ENCODE data around the gene TRPV4. TPM values are rescaled to one million over a fixed set of nuclear protein-coding genes. Genes with fewer than 3 reads are reported as not detected.

Gene TRPV4
- total and polyA plus RNA-seq, 3 donors from 2014 or later = 1.3 to 3.0 (median 2.2) TPM

DNA sequence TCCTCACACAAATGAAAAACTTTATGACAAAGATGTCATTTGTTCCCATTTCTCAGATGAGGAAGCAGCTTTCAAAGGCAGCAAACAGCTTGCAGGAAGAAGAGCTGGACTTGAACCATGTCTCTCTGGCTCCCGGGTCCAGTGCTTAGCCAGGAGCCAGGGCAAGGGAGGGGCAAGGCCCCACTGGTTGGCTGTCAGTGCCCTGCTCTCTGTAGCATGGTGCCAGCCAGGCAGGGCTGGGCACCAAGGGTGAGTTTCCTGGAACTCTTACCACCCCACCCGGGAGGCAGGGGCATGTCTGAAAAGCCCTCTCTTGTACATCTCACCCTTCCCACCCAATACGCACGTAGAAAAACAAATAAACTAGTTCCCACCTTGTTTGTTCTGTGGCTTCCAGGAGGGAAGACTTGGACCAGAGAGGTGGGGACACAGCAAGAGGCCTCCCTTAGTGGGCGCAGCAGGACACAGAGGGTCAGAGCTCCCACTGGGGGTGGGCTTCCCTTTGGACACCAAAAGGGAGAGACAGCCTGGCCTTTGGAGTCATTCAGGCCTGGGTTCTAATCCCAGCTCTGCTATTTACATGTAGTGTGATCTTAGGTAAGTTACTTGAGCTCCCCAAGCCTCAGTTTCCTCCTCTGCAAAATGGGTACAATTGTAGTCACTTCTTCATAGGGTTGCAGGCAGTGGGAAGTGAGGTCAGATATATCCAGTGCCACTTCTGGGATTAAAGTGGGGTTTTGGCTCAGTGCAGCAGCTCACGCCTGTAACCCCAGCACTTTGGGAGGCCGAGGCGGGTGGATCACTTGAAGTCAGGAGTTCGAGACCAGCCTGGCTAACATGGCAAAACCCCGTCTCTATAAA lies 17.2 kb downstream of the TRPV4 start:
- H3K9me3 ChIP-seq = no peaks in the 10 kb centered on the region
- intact Hi-C loops (cut with DNase I; ENCODE audit: low total_unique reads) = no loop called here
- DNase-seq = no peak
- H3K27ac ChIP-seq = no peak overlapping the region
- TF ChIP-seq, protein P1, sequence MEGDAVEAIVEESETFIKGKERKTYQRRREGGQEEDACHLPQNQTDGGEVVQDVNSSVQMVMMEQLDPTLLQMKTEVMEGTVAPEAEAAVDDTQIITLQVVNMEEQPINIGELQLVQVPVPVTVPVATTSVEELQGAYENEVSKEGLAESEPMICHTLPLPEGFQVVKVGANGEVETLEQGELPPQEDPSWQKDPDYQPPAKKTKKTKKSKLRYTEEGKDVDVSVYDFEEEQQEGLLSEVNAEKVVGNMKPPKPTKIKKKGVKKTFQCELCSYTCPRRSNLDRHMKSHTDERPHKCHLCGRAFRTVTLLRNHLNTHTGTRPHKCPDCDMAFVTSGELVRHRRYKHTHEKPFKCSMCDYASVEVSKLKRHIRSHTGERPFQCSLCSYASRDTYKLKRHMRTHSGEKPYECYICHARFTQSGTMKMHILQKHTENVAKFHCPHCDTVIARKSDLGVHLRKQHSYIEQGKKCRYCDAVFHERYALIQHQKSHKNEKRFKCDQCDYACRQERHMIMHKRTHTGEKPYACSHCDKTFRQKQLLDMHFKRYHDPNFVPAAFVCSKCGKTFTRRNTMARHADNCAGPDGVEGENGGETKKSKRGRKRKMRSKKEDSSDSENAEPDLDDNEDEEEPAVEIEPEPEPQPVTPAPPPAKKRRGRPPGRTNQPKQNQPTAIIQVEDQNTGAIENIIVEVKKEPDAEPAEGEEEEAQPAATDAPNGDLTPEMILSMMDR (IDR thresholded peaks at IDR 0.05) = no peak
- no peak for TF ChIP-seq POLR2A (IDR thresholded peaks at IDR 0.05)
- H3K4me3 ChIP-seq = no peak overlapping the region
- 87 to 92% methylated on average over 10 of the region's 10 CpGs for WGBS, 2 donors
- no peaks in the 10 kb centered on the region for H3K27me3 ChIP-seq
- no peaks in the 10 kb centered on the region for H3K4me1 ChIP-seq
- H3K36me3 ChIP-seq (ENCODE audit: low read depth, missing control alignments) = no peaks in the 10 kb centered on the region

GRCh38 chr12:109815225-109815624 lies 18.0 kb downstream of the TRPV4 start:
- WGBS, 2 donors = 79 to 91% methylated on average over 3 to 4 of the region's 4 CpGs
- TF ChIP-seq, protein P1 (IDR thresholded peaks at IDR 0.05) = no peak
- TF ChIP-seq POLR2A (IDR thresholded peaks at IDR 0.05) = no peak
- Histone ChIP-seq H3K9me3 (no peaks in the 10 kb centered on the region), H3K36me3 (ENCODE audit: low read depth, missing control alignments) (no peaks in the 10 kb centered on the region), H3K4me1 (no peaks in the 10 kb centered on the region), H3K4me3 (no peak overlapping the region), H3K27ac (no peak overlapping the region), H3K27me3 (no peaks in the 10 kb centered on the region)
- intact Hi-C loops (cut with DNase I; ENCODE audit: low total_unique reads) = no loop called here
- DNase-seq = no peak

- no peaks in the 10 kb centered on the region for H3K27me3 ChIP-seq
- WGBS, 2 donors = 77 to 90% methylated on average over 12 to 18 of the region's 20 CpGs
- no peak overlapping the region for H3K27ac ChIP-seq
- DNase-seq = no peak
- no peaks in the 10 kb centered on the region for H3K4me1 ChIP-seq
- no peaks in the 10 kb centered on the region for H3K9me3 ChIP-seq
- intact Hi-C loops (cut with DNase I; ENCODE audit: low total_unique reads) = no loop called here
- no peaks in the 10 kb centered on the region for H3K36me3 ChIP-seq (ENCODE audit: low read depth, missing control alignments)
- H3K4me3 ChIP-seq = no peak overlapping the region
- TF ChIP-seq, protein P1 (IDR thresholded peaks at IDR 0.05) = no peak
- TF ChIP-seq POLR2A (IDR thresholded peaks at IDR 0.05) = no peak
These were observed 18.5 kb downstream of the TRPV4 start for GRCh38 chr12:109814600-109815150.

GRCh38 chr12:109813810-109814416 lies 19.3 kb downstream of the TRPV4 start:
- no peak for DNase-seq
- TF ChIP-seq, protein P1 (IDR thresholded peaks at IDR 0.05) = no peak
- no peak for TF ChIP-seq POLR2A (IDR thresholded peaks at IDR 0.05)
- 89 to 91% methylated on average over 6 of the region's 6 CpGs for WGBS, 2 donors
- no peaks in the 10 kb centered on the region for H3K27me3 ChIP-seq
- no peaks in the 10 kb centered on the region for H3K4me1 ChIP-seq
- H3K36me3 ChIP-seq (ENCODE audit: low read depth, missing control alignments) = no peaks in the 10 kb centered on the region
- no peak overlapping the region for H3K4me3 ChIP-seq
- no peaks in the 10 kb centered on the region for H3K9me3 ChIP-seq
- H3K27ac ChIP-seq = no peak overlapping the region
- intact Hi-C loops (cut with DNase I; ENCODE audit: low total_unique reads) = no loop called here

Measured in testis (tissue), 3 donors.